WERI-Rb-1 (cell line): Measurements from ENCODE around the gene SLC19A1.

Experiments
- DNase-seq: peaks from one replicate; pipeline ENCODE4 v3.0.0-alpha.2; 2020
- H3K27ac ChIP-seq: fragments of 250-450 bp; sonication (Bioruptor Pico); 2 replicates; pipeline ENCODE4 v1.5.1; 2020; ENCODE audit warnings: mild to moderate bottlenecking, moderate library complexity
- H3K27me3 ChIP-seq: fragments of 250-450 bp; sonication (Bioruptor Pico); 2 replicates; pipeline ENCODE4 v1.5.1; 2021; ENCODE audit warnings: mild to moderate bottlenecking, low read depth, moderate library complexity; ENCODE audit not compliant: insufficient read depth, severe bottlenecking
- H3K36me3 ChIP-seq: fragments of 250-450 bp; sonication (Bioruptor Pico); 2 replicates; pipeline ENCODE4 v1.5.1; 2020; ENCODE audit warnings: mild to moderate bottlenecking, moderate library complexity
- H3K4me3 ChIP-seq: 2 replicates; pipeline ENCODE4 v1.5.1; 2011; ENCODE audit warnings: low read depth, mild to moderate bottlenecking, control low read depth, low read length
- H3K9me3 ChIP-seq: fragments of 250-450 bp; sonication (Bioruptor Pico); 2 replicates; pipeline ENCODE4 v1.5.1; 2021; ENCODE audit warnings: mild to moderate bottlenecking, moderate library complexity; ENCODE audit not compliant: severe bottlenecking
- TF ChIP-seq, protein P1 (sequence below): IDR thresholded peaks from 2 replicates; pipeline ENCODE4 v1.5.1; 2011; ENCODE audit warnings: low read depth, mild to moderate bottlenecking, control low read depth, inconsistent platforms, low read length

Gene SLC19A1

DNA sequence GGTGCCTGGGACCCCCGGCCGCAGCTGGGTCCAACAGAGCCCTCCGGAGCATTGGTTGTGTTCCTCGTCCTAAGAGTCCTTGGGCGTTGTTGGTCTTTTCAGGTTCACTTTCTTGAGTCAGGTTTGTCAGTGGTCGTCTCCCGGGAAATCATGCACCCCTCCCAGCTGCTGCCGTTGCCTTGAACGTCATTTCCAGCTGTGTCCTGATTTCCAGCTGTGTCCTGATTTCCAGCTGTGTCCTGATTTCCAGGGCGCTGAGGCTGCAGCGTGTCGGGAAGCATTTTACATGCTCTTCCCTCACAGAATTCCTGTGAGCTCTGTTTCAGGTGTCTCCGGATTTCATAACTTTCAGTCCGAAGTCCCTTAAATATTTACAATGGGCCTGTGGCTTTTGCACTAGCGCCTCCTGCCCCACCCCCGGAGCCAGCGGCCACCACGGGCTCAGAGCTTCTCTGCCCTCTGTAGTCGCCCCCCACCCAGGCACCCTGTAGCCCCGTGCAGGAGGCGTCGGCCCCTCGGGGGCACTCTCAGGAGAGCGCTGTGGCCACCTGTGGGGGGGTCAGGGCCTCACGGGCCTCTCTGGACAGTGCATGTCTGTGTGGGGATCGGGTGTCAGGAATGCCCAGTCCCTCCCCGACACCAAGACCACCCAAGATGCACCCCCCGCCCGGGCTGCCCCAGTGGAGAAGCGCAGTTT, 70.6 kb downstream of the SLC19A1 start:
- no peaks in the 10 kb centered on the region for H3K27me3 ChIP-seq
- TF ChIP-seq, protein P1, sequence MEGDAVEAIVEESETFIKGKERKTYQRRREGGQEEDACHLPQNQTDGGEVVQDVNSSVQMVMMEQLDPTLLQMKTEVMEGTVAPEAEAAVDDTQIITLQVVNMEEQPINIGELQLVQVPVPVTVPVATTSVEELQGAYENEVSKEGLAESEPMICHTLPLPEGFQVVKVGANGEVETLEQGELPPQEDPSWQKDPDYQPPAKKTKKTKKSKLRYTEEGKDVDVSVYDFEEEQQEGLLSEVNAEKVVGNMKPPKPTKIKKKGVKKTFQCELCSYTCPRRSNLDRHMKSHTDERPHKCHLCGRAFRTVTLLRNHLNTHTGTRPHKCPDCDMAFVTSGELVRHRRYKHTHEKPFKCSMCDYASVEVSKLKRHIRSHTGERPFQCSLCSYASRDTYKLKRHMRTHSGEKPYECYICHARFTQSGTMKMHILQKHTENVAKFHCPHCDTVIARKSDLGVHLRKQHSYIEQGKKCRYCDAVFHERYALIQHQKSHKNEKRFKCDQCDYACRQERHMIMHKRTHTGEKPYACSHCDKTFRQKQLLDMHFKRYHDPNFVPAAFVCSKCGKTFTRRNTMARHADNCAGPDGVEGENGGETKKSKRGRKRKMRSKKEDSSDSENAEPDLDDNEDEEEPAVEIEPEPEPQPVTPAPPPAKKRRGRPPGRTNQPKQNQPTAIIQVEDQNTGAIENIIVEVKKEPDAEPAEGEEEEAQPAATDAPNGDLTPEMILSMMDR = no peak
- H3K27ac ChIP-seq = no peak overlapping the region
- no peak for DNase-seq
- H3K9me3 ChIP-seq = no peaks in the 10 kb centered on the region
- H3K4me3 ChIP-seq = no peak overlapping the region
- H3K36me3 ChIP-seq = no peaks in the 10 kb centered on the region

DNA sequence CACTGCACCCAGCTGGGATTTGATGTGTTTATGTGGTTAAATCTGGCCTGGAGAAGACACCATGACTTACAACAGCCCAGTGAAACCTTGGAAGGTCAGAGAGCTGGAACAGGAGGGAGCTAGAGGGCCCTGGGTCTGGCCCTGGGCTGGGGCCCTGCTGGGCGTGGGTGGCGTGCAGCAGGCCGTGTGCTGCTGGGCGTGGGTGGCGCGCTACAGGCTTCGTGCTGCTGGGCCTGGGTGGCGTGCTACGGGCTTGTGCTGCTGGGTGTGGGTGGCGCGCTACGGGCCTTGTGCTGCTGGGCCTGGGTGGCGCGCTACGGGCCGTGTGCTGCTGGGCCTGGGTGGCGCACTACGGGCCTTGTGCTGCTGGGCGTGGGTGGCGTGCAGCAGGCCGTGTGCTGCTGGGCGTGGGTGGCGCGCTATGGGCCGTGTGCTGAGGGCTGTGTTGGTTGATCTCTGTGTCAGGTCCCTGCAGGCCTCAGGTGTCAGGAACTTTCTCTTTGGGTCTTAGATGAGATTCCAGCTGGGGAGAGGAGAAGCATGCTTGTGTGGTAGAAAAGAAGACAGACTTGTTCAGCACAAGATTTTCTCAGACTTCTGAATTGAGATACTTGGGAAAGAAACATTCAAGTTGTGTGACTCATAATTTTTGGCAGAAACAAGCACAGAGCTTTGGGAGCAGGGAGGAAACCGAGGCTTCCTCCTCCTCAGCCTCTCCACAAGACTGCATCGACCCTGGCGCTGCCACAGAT, 71.3 kb downstream of the SLC19A1 start:
- H3K36me3 ChIP-seq = no peaks in the 10 kb centered on the region
- TF ChIP-seq, protein P1 = no peak
- no peaks in the 10 kb centered on the region for H3K9me3 ChIP-seq
- DNase-seq = peak; percentile 58
- no peaks in the 10 kb centered on the region for H3K27me3 ChIP-seq
- no peak overlapping the region for H3K27ac ChIP-seq
- no peak overlapping the region for H3K4me3 ChIP-seq

DNA sequence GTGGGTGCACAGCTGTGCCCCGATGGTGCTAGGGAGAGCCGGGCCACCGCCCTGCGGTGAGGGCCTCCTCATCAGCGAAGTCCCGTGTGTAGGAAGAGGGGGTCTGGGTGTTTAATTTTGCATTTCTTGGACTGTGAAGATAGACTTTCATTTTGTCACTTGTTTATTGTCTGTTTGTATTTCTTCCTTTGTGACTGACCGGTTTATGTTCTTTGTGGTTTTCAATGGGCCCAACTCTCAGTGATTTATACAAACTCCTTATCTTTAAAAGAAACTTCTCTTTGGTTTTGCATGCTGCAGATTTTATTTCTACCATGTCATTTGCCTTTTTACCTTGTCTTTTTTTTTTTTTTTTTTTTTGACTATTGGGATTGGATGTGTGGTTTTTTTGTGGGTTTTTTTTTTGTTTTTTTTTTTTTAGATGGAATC, 72.1 kb downstream of the SLC19A1 start:
- Histone ChIP-seq H3K4me3 (no peak overlapping the region), H3K27me3 (no peaks in the 10 kb centered on the region), H3K36me3 (no peaks in the 10 kb centered on the region), H3K27ac (no peak overlapping the region), H3K9me3 (no peaks in the 10 kb centered on the region)
- DNase-seq = no peak
- TF ChIP-seq, protein P1 = no peak

DNA sequence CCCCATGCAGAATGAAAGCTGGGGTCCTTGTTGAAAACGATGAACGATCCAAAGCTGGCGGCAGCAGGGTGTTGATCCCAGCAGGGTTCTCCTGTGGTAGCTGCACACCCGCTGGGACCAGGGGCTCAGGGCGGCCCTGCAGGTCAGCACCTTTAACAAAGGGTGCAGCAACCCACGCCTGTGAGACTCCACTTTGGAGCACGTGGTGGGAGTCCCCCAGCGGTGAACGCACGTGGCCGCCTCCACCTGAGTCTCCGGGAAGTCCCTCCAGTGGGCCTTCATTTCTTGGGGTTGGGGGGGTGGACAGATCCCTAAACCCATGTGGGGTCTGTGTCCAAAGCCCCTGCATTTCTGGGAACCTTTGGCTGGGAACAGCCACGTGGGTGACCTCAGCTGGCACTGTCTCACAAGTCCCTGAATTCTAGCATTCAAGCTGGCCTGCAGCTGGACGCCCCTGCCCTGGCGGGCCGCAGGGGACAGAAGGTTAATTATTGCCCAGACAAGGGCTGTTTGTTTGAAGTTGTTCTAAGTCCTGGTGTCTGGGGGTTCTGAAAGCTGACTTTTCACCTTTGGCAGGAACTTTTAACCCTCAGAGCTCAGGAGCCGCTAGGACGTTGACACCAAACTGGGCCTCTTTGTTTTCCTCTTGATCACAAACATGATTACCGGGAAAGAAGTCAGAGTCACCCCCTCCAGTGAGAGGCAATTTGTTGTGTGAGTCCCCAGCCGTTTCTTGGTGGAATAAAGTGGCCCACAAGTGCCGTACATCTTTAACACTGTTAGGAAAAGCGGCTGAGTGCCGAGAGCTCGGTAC, 72.8 kb downstream of the SLC19A1 start:
- Histone ChIP-seq H3K9me3 (no peaks in the 10 kb centered on the region), H3K36me3 (no peaks in the 10 kb centered on the region), H3K27ac (no peak overlapping the region), H3K27me3 (no peaks in the 10 kb centered on the region), H3K4me3 (no peak overlapping the region)
- TF ChIP-seq, protein P1 = no peak
- no peak for DNase-seq

DNA sequence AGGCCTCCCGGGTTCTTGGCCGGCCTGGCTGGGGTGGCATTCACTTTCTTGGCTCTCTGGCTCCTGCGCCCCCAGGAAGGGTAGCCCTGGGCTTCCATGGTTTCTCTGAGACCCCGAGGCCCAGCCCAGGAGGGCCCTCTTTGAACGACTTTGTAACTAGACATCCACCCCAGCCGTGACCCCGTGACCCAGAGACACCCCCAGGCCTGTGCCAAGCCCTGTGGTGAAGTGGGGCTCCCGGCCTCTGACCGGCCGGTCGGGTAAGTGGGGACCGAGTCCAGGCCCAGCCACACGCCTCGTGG, 73.3 kb downstream of the SLC19A1 start:
- H3K9me3 ChIP-seq = no peaks in the 10 kb centered on the region
- no peaks in the 10 kb centered on the region for H3K27me3 ChIP-seq
- no peak for DNase-seq
- H3K4me3 ChIP-seq = no peak overlapping the region
- H3K36me3 ChIP-seq = no peaks in the 10 kb centered on the region
- H3K27ac ChIP-seq = no peak overlapping the region
- TF ChIP-seq, protein P1 = no peak
